CD14-positive monocyte (primary cell): ENCODE data around the gene CHKA. TPM values are rescaled to one million over a fixed set of nuclear protein-coding genes. Genes with fewer than 3 reads are reported as not detected.
A peak's percentile ranks its signal among the peaks of the same experiment; 100 is the strongest.

Experiments used
- DNase-seq, 3 donors: peaks; one replicate each; pipeline ENCODE4 v3.0.0-alpha.2; 2011 to 2022
- H2AFZ ChIP-seq: 2 replicates; pipeline ENCODE4 v1.6.0; 2012; ENCODE audit warnings: mild to moderate bottlenecking, low read depth, low read length, inconsistent platforms; ENCODE audit not compliant: insufficient read depth, poor library complexity, severe bottlenecking
- H3K27ac ChIP-seq, 2 donors: 1 replicate in 1 of 2; 2 replicates in 1 of 2; pipeline ENCODE4 v1.5.1; 2012 to 2013; ENCODE audit warnings: low read length in 2 of 2, control low read depth in 1 of 2, inconsistent platforms in 1 of 2, low read depth in 1 of 2, mild to moderate bottlenecking in 1 of 2
- H3K27me3 ChIP-seq, 2 donors: one replicate each; pipeline versions ENCODE4 v1.6.0 to v1.6.1; 2011 to 2013; ENCODE audit warnings: low read length in 2 of 2; ENCODE audit not compliant: control insufficient read depth in 2 of 2, insufficient read depth in 2 of 2
- H3K36me3 ChIP-seq, 2 donors: replicated peaks in 1 of 2; 1 replicate in 1 of 2; 2 replicates in 1 of 2; pipeline versions ENCODE4 v1.5.1 to v1.6.1; 2012 to 2013; ENCODE audit warnings: low read length in 2 of 2, control low read depth in 1 of 2, inconsistent platforms in 1 of 2, mild to moderate bottlenecking in 1 of 2; ENCODE audit not compliant: insufficient read depth in 2 of 2, control insufficient read depth in 1 of 2
- H3K4me1 ChIP-seq, 2 donors: 1 replicate in 1 of 2; 2 replicates in 1 of 2; pipeline versions ENCODE4 v1.5.1 to v1.6.1; 2012 to 2013; ENCODE audit warnings: low read length in 2 of 2, control low read depth in 1 of 2, inconsistent platforms in 1 of 2, mild to moderate bottlenecking in 1 of 2, moderate library complexity in 1 of 2; ENCODE audit not compliant: insufficient read depth in 2 of 2, control insufficient read depth in 1 of 2
- H3K4me2 ChIP-seq: replicated peaks from 2 replicates; pipeline ENCODE3; 2012; ENCODE audit warnings: low read length, moderate library complexity, mild to moderate bottlenecking; ENCODE audit not compliant: poor library complexity, severe bottlenecking; ENCODE audit errors: extremely low read depth
- H3K4me3 ChIP-seq, 3 experiments: fragments of 200-600 bp in 1 of 3; sonication (generic) in 1 of 3; replicated peaks in 1 of 3; 1 replicate in 2 of 3; 2 replicates in 1 of 3; pipeline ENCODE4 v1.5.1; 2011 to 2013; ENCODE audit warnings: low read length in 3 of 3, mild to moderate bottlenecking in 3 of 3, control low read depth in 2 of 3, low read depth in 2 of 3, inconsistent platforms in 1 of 3, moderate library complexity in 1 of 3
- H3K79me2 ChIP-seq: 2 replicates; pipeline ENCODE4 v1.6.0; 2012; ENCODE audit warnings: mild to moderate bottlenecking, control low read depth, inconsistent platforms, low read length, moderate library complexity; ENCODE audit not compliant: insufficient read depth
- H3K9ac ChIP-seq: 2 replicates; pipeline ENCODE4 v1.6.0; 2017; ENCODE audit warnings: low read length, mild to moderate bottlenecking; ENCODE audit not compliant: insufficient read depth, poor library complexity, severe bottlenecking
- H3K9me3 ChIP-seq, 2 donors: replicated peaks in 1 of 2; 1 replicate in 1 of 2; 2 replicates in 1 of 2; pipeline versions ENCODE4 v1.5.1 to v1.6.1; 2012 to 2013; ENCODE audit warnings: low read length in 2 of 2, control low read depth in 1 of 2; ENCODE audit not compliant: control insufficient read depth in 1 of 2, insufficient read depth in 1 of 2
- H4K20me1 ChIP-seq: 2 replicates; pipeline ENCODE4 v1.6.0; 2012; ENCODE audit warnings: mild to moderate bottlenecking, low read length, control low read depth, moderate library complexity; ENCODE audit not compliant: insufficient read depth
- H3K27ac Mint-ChIP-seq, 7 donors: one replicate each; pipeline ENCODE4 v1.8.0; 2020; ENCODE audit warnings: mild to moderate bottlenecking in 7 of 7, mixed read lengths in 7 of 7, moderate library complexity in 6 of 7, inconsistent platforms in 2 of 7
- H3K27me3 Mint-ChIP-seq, 3 donors: one replicate each; pipeline ENCODE4 v1.8.0; 2021 to 2022; ENCODE audit warnings: low read depth in 3 of 3, mild to moderate bottlenecking in 3 of 3, mixed read lengths in 3 of 3, moderate library complexity in 3 of 3, inconsistent platforms in 1 of 3
- H3K36me3 Mint-ChIP-seq, 2 donors: one replicate each; pipeline ENCODE4 v1.8.0; 2020; ENCODE audit warnings: mixed read lengths in 2 of 2, inconsistent platforms in 1 of 2, mild to moderate bottlenecking in 1 of 2
- H3K4me1 Mint-ChIP-seq: one replicate; pipeline ENCODE4 v1.8.0; 2020; ENCODE audit warnings: mild to moderate bottlenecking, mixed read lengths
- H3K4me3 Mint-ChIP-seq, 2 donors: one replicate each; pipeline ENCODE4 v1.8.0; 2020; ENCODE audit warnings: mild to moderate bottlenecking in 2 of 2, mixed read lengths in 2 of 2, moderate library complexity in 1 of 2
- H3K9me3 Mint-ChIP-seq, 7 donors: one replicate each; pipeline ENCODE4 v1.8.0; 2020 to 2022; ENCODE audit warnings: mixed read lengths in 7 of 7, mild to moderate bottlenecking in 6 of 7, moderate library complexity in 6 of 7, inconsistent platforms in 2 of 7
- CTCF ChIP-seq: fragments of 200-600 bp; IDR thresholded peaks from one replicate; pipeline ENCODE4 v1.8.0; 2022; ENCODE audit warnings: antibody characterized with exemption, mild to moderate bottlenecking
- WGBS: methylation state at CpG from one replicate; pipeline ENCODE4 v1.1.5; 2013; ENCODE audit warnings: missing lambda C conversion rate; ENCODE audit not compliant: insufficient coverage; 5-methylcytosine and 5-hydroxymethylcytosine counted together
- intact Hi-C, 2 donors: fragments of 100-400 bp; cut with micrococcal nuclease; formaldehyde crosslinking; loops; one replicate each; pipeline versions ENCODE4 v1.15.0 to v1.15.1; 2023
- polyA plus RNA-seq, 3 donors: library from polyadenylated mRNA; depleted of rRNA in 1 of 3; unstranded in 2 of 3; stranded (reverse) in 1 of 3; fragments of 300-500 nt in 2 of 3; fragments of >200 nt in 1 of 3; fragmentation: Illumina TruSeq in 2 of 3; gene quantifications; 1 replicate in 2 of 3; 2 replicates in 1 of 3; pipeline ENCODE4 v1.2.3, GENCODE V29; 2012 to 2021

CHKA gene
- polyA plus RNA-seq, 3 donors, result 2.8 to 20.9 (median 5.7) TPM

DNA sequence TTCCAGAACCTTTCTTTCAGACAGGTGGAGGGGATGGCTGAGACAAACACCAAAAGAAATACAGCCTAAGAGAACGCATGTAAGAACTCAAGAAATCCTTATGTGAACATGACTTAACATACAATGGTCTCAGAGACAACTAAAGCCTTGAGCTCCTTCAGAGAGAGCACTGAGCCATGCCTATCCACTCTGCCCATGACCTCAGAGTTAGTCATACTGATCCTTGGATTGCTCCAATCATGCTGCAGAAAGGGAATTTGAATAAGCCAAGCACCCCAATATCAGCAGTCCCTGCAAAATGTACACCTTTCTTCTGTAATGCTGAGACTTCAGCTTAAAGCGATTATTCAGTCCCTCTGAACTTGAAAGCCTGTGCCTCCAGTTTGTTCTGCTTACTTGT is 43.2 kb upstream of the CHKA start:
- Histone ChIP-seq H3K9me3 (no peaks in the 10 kb centered on the region), H4K20me1 (no peaks in the 10 kb centered on the region), H3K4me2 (no peak overlapping the region), H3K4me1 (no peaks in the 10 kb centered on the region), H3K79me2 (no peaks in the 10 kb centered on the region), H3K27ac (no peak overlapping the region), H3K4me3 (no peak overlapping the region), H3K36me3 (peaks cover 49 to 98% of the 10 kb centered on the region in 2 donors), H3K9ac (no peak overlapping the region), H2AFZ (no peak overlapping the region), H3K27me3 (no peaks in the 10 kb centered on the region)
- DNase-seq, result no peak
- TF ChIP-seq CTCF, result no peak
- WGBS, result 100% methylated on average over 1 of the region's 2 CpGs
- Mint-ChIP-seq H3K27me3 (no peaks in the 10 kb centered on the region), H3K4me3 (no peak overlapping the region), H3K9me3 (no peaks in the 10 kb centered on the region), H3K36me3 (peaks cover 55 to 77% of the 10 kb centered on the region in 2 donors), H3K4me1 (no peaks in the 10 kb centered on the region), H3K27ac (no peak overlapping the region)
- intact Hi-C loops, result no loop called here

- Mint-ChIP-seq H3K4me3 (no peak overlapping the region), H3K9me3 (no peaks in the 10 kb centered on the region), H3K4me1 (no peaks in the 10 kb centered on the region), H3K27me3 (no peaks in the 10 kb centered on the region), H3K27ac (peak overlapping the region in 1 of 7 donors; percentile 5), H3K36me3 (peaks cover 58 to 76% of the 10 kb centered on the region in 2 donors)
- H3K4me2 ChIP-seq, result no peak overlapping the region
- no peaks in the 10 kb centered on the region for H3K4me1 ChIP-seq
- H3K4me3 ChIP-seq, result no peak overlapping the region
- no peak for DNase-seq
- H3K9me3 ChIP-seq, result no peaks in the 10 kb centered on the region
- 91% methylated on average over 9 of the region's 11 CpGs for whole genome bisulfite sequencing
- no peak overlapping the region for H3K27ac ChIP-seq
- peaks cover 45 to 98% of the 10 kb centered on the region in 2 donors for H3K36me3 ChIP-seq
- intact Hi-C loops, result no loop called here
- no peak overlapping the region for H2AFZ ChIP-seq
- no peak overlapping the region for H3K9ac ChIP-seq
- H3K79me2 ChIP-seq, result no peaks in the 10 kb centered on the region
- H3K27me3 ChIP-seq, result no peaks in the 10 kb centered on the region
- TF ChIP-seq CTCF, result no peak
- no peaks in the 10 kb centered on the region for H4K20me1 ChIP-seq
These were observed 42.5 kb upstream of the CHKA start for GRCh38 chr11:68163691-68164090.
